ENCODE data around the gene SEMA3B. TPM values are rescaled to one million over a fixed set of nuclear protein-coding genes. Genes with fewer than 3 reads are reported as not detected.

The SEMA3B gene
- total and polyA plus RNA-seq, 2 donors from 2014 or later = 96.1 to 99.9 TPM

GRCh38 chr3:50295553-50296431, 26.8 kb downstream of the SEMA3B start:
- intact Hi-C loops (cut with DNase I) = no loop called here
- Histone ChIP-seq H3K4me3 (ENCODE audit: low read length in 3 of 3) (no peak overlapping the region), H3K9ac (ENCODE audit: low read length in 3 of 3) (no peak overlapping the region), H3K9me3 (ENCODE audit: control insufficient read depth in 2 of 3, insufficient read depth in 1 of 3, low read length in 3 of 3) (no peaks in the 10 kb centered on the region), H3K27me3 (ENCODE audit: control insufficient read depth, insufficient read depth, low read length) (no peaks in the 10 kb centered on the region), H3K4me1 (ENCODE audit: control insufficient read depth in 2 of 3, insufficient read depth in 2 of 3, low read depth in 1 of 3, low read length in 3 of 3) (peaks cover 7 to 35% (median 34%) of the 10 kb centered on the region in 3 donors), H3K27ac (ENCODE audit: low read depth in 2 of 2, low read length in 2 of 2) (no peak overlapping the region), H3K36me3 (ENCODE audit: control insufficient read depth in 2 of 3, insufficient read depth in 3 of 3, low read length in 3 of 3) (peaks cover 0 to 6% (median 3%) of the 10 kb centered on the region in 3 donors)
- DNase-seq (peak in 1 of 5 donors; percentile 48), FAIRE-seq (no peak)
- TF ChIP-seq, protein P1, sequence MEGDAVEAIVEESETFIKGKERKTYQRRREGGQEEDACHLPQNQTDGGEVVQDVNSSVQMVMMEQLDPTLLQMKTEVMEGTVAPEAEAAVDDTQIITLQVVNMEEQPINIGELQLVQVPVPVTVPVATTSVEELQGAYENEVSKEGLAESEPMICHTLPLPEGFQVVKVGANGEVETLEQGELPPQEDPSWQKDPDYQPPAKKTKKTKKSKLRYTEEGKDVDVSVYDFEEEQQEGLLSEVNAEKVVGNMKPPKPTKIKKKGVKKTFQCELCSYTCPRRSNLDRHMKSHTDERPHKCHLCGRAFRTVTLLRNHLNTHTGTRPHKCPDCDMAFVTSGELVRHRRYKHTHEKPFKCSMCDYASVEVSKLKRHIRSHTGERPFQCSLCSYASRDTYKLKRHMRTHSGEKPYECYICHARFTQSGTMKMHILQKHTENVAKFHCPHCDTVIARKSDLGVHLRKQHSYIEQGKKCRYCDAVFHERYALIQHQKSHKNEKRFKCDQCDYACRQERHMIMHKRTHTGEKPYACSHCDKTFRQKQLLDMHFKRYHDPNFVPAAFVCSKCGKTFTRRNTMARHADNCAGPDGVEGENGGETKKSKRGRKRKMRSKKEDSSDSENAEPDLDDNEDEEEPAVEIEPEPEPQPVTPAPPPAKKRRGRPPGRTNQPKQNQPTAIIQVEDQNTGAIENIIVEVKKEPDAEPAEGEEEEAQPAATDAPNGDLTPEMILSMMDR (IDR thresholded peaks at IDR 0.05; ENCODE audit: borderline replicate concordance, extremely low read depth, insufficient read depth) = no peak

DNA sequence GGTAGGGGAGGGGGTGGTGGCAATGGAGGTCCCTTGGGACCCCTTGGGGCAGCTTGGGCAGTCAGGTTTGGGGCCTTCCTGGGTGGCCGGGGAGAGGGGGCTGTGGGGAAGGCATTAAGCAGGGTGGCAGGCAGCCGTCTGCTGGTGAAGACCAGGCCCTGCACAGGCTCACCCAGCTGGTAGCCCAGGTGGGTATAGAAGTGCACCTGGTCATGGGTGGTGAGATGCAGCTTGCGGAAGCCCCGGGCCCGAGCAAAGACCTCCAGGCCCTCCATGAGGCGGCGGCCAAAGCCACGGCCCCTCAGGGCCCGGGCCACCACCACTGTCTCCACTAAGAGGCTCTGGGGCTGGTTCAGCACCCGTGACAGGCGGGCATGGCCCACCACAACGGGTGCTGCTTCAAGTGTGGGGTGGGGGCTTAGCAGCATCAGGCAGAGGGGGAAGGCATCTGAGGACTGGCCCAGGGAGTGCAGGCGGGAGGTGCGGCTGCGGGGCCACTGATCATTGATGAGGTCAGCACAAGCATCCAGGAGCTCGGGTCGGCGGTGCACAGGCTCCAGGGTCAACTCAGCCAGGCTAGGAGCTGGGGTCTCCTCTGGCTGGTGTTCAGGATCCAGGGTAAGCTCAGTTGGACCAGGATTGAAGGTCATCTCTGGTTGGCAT, 27.9 kb downstream of the SEMA3B start:
- H3K27me3 ChIP-seq (ENCODE audit: control insufficient read depth, insufficient read depth, low read length) = no peaks in the 10 kb centered on the region
- TF ChIP-seq, protein P1 (IDR thresholded peaks at IDR 0.05; ENCODE audit: borderline replicate concordance, extremely low read depth, insufficient read depth) = no peak
- DNase-seq (peak in 1 of 5 donors; percentile 64), FAIRE-seq (no peak)
- no peak overlapping the region for H3K4me3 ChIP-seq (ENCODE audit: low read length in 3 of 3)
- intact Hi-C loops (cut with DNase I) = no loop called here
- H3K9ac ChIP-seq (ENCODE audit: low read length in 3 of 3) = no peak overlapping the region
- H3K9me3 ChIP-seq (ENCODE audit: control insufficient read depth in 2 of 3, insufficient read depth in 1 of 3, low read length in 3 of 3) = no peaks in the 10 kb centered on the region
- peaks cover 0 to 6% (median 3%) of the 10 kb centered on the region in 3 donors for H3K36me3 ChIP-seq (ENCODE audit: control insufficient read depth in 2 of 3, insufficient read depth in 3 of 3, low read length in 3 of 3)
- H3K4me1 ChIP-seq (ENCODE audit: control insufficient read depth in 2 of 3, insufficient read depth in 2 of 3, low read depth in 1 of 3, low read length in 3 of 3) = peaks cover 7 to 31% (median 27%) of the 10 kb centered on the region in 3 donors
- no peak overlapping the region for H3K27ac ChIP-seq (ENCODE audit: low read depth in 2 of 2, low read length in 2 of 2)

- Histone ChIP-seq H3K36me3 (ENCODE audit: control insufficient read depth in 2 of 3, insufficient read depth in 3 of 3, low read length in 3 of 3) (peaks cover 0 to 6% (median 3%) of the 10 kb centered on the region in 3 donors), H3K27ac (ENCODE audit: low read depth in 2 of 2, low read length in 2 of 2) (no peak overlapping the region), H3K27me3 (ENCODE audit: control insufficient read depth, insufficient read depth, low read length) (no peaks in the 10 kb centered on the region), H3K4me3 (ENCODE audit: low read length in 3 of 3) (no peak overlapping the region), H3K9me3 (ENCODE audit: control insufficient read depth in 2 of 3, insufficient read depth in 1 of 3, low read length in 3 of 3) (no peaks in the 10 kb centered on the region), H3K9ac (ENCODE audit: low read length in 3 of 3) (no peak overlapping the region), H3K4me1 (ENCODE audit: control insufficient read depth in 2 of 3, insufficient read depth in 2 of 3, low read depth in 1 of 3, low read length in 3 of 3) (peaks cover 7 to 36% (median 27%) of the 10 kb centered on the region in 3 donors)
- TF ChIP-seq, protein P1 (IDR thresholded peaks at IDR 0.05; ENCODE audit: borderline replicate concordance, extremely low read depth, insufficient read depth) = no peak
- intact Hi-C loops (cut with DNase I) = no loop called here
- FAIRE-seq (no peak), DNase-seq (peak in 1 of 5 donors; percentile 59)
These were observed 28.4 kb downstream of the SEMA3B start for GRCh38 chr3:50297384-50297775.
